Tibial nerve (tissue), 4 donors: ENCODE data around the gene BCL7C. TPM values are rescaled to one million over a fixed set of nuclear protein-coding genes. Genes with fewer than 3 reads are reported as not detected.

Experiments used
- DNase-seq, 2 donors: peaks; one replicate each; pipeline ENCODE4 v3.0.0-alpha.2; 2019; ENCODE audit warnings: low spot score in 2 of 2
- H3K27ac ChIP-seq, 4 donors: fragments of 200-600 bp; sonication (generic) in 3 of 4; one replicate each; pipeline ENCODE4 v1.5.1; 2017 to 2019; ENCODE audit warnings: mild to moderate bottlenecking in 1 of 4
- H3K27me3 ChIP-seq, 2 donors: fragments of 200-600 bp; sonication (generic) in 1 of 2; one replicate each; pipeline versions ENCODE4 v1.5.1 to v1.6.0; 2017 to 2019
- H3K36me3 ChIP-seq, 3 donors: fragments of 200-600 bp; sonication (generic); one replicate each; pipeline ENCODE4 v1.5.1; 2018 to 2019
- H3K4me1 ChIP-seq, 4 donors: fragments of 200-600 bp; sonication (generic) in 3 of 4; one replicate each; pipeline ENCODE4 v1.5.1; 2017 to 2019
- H3K4me3 ChIP-seq, 4 donors: fragments of 200-600 bp; sonication (generic) in 3 of 4; one replicate each; pipeline ENCODE4 v1.5.1; 2017 to 2019; ENCODE audit warnings: mild to moderate bottlenecking in 1 of 4, moderate library complexity in 1 of 4
- H3K9me3 ChIP-seq, 4 donors: fragments of 200-600 bp; sonication (generic) in 3 of 4; one replicate each; pipeline ENCODE4 v1.5.1; 2017 to 2019
- EP300 ChIP-seq, 2 donors: sonication (generic); formaldehyde crosslinking; IDR thresholded peaks; one replicate each; pipeline ENCODE4 v1.6.1; 2017; ENCODE audit warnings: antibody characterized with exemption in 2 of 2, mild to moderate bottlenecking in 1 of 2
- POLR2A ChIP-seq, 2 donors: fragments of 450-650 bp; IDR thresholded peaks; one replicate each; pipeline ENCODE4 v1.6.1; 2017; ENCODE audit warnings: antibody characterized with exemption in 2 of 2, mild to moderate bottlenecking in 2 of 2, moderate library complexity in 2 of 2
- WGBS, 2 donors: methylation state at CpG; one replicate each; pipeline ENCODE4 v1.1.5; 2018; 5-methylcytosine and 5-hydroxymethylcytosine counted together
- total RNA-seq, 4 donors: library from RNA; depleted of rRNA; stranded (reverse); fragments of >200 nt; gene quantifications; one replicate each; pipeline ENCODE4 v1.1.0, GENCODE V29; 2016
- TF ChIP-seq, protein P1 (sequence below), 5 experiments: fragments of 200-600 bp in 3 of 5; fragments of 450-650 bp in 2 of 5; sonication (generic) in 3 of 5; IDR thresholded peaks; one replicate each; pipeline ENCODE4 v1.5.1; 2016 to 2019; ENCODE audit warnings: antibody characterized with exemption in 5 of 5, mild to moderate bottlenecking in 3 of 5, moderate library complexity in 2 of 5

BCL7C gene
- total RNA-seq, 4 donors from 2014 or later, result 42.9 to 54.0 (median 48.2) TPM

DNA sequence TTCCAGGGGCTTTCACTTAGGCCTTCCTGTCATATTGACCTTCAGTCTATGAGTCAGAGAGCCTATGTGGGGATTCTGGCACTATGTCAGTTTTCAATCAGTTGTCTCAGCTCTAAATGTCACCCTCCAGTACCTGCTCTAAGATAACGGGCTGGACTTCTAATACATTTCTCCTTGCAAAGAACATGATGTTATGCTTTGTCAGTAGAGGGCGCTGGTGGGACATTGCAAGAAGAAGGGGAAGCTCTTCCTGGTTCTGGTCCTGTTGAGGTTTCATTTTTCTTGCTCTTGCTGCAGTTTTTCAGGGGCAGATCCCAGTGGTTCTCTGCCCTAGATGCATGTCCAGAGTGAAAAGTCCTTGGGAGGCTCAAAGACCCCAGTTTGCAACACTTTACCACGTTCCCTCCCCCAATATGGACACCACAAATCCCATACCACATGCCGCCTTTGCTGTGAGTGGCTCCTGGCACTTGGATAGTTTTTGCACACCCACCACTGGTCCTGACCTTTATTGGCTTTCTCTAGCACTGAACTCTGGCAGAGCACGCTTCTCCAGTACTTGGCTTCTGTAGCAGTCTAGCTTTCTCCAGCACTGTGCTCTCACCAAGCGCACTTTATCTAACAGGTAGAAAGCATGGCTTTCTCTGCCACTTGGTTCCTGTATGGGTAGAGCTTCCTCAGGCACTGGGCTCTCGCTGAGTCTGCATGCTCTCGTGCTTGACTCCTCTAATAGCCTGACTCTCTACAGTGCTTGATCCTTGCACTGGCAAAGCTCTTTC lies 49.0 kb downstream of the BCL7C start:
- Histone ChIP-seq H3K27me3 (no peaks in the 10 kb centered on the region), H3K4me3 (peak overlapping the region in 2 of 4 donors; percentile 23 to 34), H3K27ac (peak overlapping the region in 2 of 4 donors; percentile 50 to 59), H3K9me3 (no peaks in the 10 kb centered on the region), H3K36me3 (no peaks in the 10 kb centered on the region), H3K4me1 (peaks cover 0 to 20% (median 7%) of the 10 kb centered on the region in 4 donors)
- WGBS, 2 donors, result 16 to 25% methylated on average over 8 of the region's 8 CpGs
- no peak for TF ChIP-seq POLR2A (IDR thresholded peaks at IDR 0.05)
- no peak for TF ChIP-seq EP300 (IDR thresholded peaks at IDR 0.05)
- TF ChIP-seq, protein P1, sequence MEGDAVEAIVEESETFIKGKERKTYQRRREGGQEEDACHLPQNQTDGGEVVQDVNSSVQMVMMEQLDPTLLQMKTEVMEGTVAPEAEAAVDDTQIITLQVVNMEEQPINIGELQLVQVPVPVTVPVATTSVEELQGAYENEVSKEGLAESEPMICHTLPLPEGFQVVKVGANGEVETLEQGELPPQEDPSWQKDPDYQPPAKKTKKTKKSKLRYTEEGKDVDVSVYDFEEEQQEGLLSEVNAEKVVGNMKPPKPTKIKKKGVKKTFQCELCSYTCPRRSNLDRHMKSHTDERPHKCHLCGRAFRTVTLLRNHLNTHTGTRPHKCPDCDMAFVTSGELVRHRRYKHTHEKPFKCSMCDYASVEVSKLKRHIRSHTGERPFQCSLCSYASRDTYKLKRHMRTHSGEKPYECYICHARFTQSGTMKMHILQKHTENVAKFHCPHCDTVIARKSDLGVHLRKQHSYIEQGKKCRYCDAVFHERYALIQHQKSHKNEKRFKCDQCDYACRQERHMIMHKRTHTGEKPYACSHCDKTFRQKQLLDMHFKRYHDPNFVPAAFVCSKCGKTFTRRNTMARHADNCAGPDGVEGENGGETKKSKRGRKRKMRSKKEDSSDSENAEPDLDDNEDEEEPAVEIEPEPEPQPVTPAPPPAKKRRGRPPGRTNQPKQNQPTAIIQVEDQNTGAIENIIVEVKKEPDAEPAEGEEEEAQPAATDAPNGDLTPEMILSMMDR (IDR thresholded peaks at IDR 0.05), result peak; percentile 75 to 90 (median 80)
- peak; percentile 32 to 93 for DNase-seq

DNA sequence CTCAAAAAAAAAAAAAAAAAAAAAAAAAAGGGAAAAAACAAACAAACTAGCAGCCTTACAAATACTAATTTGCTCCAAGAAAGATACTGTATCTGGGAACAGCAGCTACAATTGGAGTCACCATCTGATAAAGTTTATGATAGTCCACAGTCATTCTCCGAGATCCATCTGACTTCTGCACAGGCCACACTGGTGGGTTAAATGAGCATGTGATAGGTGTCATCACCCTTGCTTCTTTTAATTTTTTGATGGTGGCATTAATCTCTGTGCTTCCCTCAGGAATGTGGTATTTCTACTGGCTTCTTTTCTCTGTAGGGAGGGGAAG lies 49.6 kb downstream of the BCL7C start:
- Histone ChIP-seq H3K36me3 (no peaks in the 10 kb centered on the region), H3K9me3 (no peaks in the 10 kb centered on the region), H3K27me3 (no peaks in the 10 kb centered on the region), H3K4me1 (peaks cover 0 to 25% (median 7%) of the 10 kb centered on the region in 4 donors), H3K27ac (no peak overlapping the region), H3K4me3 (no peak overlapping the region)
- DNase-seq, result no peak
- 82 to 100% methylated on average over 1 of the region's 1 CpG for WGBS, 2 donors
- TF ChIP-seq EP300 (IDR thresholded peaks at IDR 0.05), result no peak
- TF ChIP-seq POLR2A (IDR thresholded peaks at IDR 0.05), result no peak
- TF ChIP-seq, protein P1 (IDR thresholded peaks at IDR 0.05), result no peak

- no peak overlapping the region for H3K27ac ChIP-seq
- DNase-seq, result no peak
- peaks cover 0 to 30% (median 7%) of the 10 kb centered on the region in 4 donors for H3K4me1 ChIP-seq
- H3K36me3 ChIP-seq, result no peaks in the 10 kb centered on the region
- H3K4me3 ChIP-seq, result no peak overlapping the region
- no peaks in the 10 kb centered on the region for H3K27me3 ChIP-seq
- TF ChIP-seq, protein P1 (IDR thresholded peaks at IDR 0.05), result no peak
- TF ChIP-seq POLR2A (IDR thresholded peaks at IDR 0.05) (no peak), EP300 (IDR thresholded peaks at IDR 0.05) (no peak)
- WGBS, 2 donors, result 86 to 94% methylated on average over 5 of the region's 5 CpGs
- no peaks in the 10 kb centered on the region for H3K9me3 ChIP-seq
Measured at GRCh38 chr16:30843501-30843900, 50.4 kb downstream of the BCL7C start.

DNA sequence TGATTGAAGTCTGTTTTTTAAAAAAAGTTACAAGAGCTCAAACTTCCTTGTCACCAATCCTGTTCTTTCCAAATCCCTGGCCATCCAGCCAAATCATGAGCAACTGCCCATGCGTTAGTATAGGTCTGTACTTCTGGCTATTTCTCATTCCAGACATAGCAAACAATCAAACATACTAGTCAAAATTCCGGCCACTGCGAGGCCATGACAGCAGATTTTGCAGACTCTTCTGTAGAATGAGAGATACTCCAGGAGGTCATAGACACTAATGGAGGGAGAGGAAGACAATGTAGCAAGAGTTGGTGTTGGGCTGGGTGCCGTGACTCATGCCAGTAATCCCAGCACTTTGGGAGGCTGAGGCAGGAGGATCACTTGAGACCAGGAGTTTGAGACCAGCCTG lies 50.9 kb downstream of the BCL7C start:
- no peaks in the 10 kb centered on the region for H3K27me3 ChIP-seq
- no peak for DNase-seq
- no peaks in the 10 kb centered on the region for H3K9me3 ChIP-seq
- TF ChIP-seq POLR2A (IDR thresholded peaks at IDR 0.05), result no peak
- TF ChIP-seq, protein P1 (IDR thresholded peaks at IDR 0.05), result no peak
- TF ChIP-seq EP300 (IDR thresholded peaks at IDR 0.05), result no peak
- H3K36me3 ChIP-seq, result no peaks in the 10 kb centered on the region
- no peak overlapping the region for H3K27ac ChIP-seq
- WGBS, 2 donors, result 89 to 94% methylated on average over 4 of the region's 4 CpGs
- H3K4me3 ChIP-seq, result no peak overlapping the region
- peaks cover 0 to 30% (median 7%) of the 10 kb centered on the region in 4 donors for H3K4me1 ChIP-seq

DNA sequence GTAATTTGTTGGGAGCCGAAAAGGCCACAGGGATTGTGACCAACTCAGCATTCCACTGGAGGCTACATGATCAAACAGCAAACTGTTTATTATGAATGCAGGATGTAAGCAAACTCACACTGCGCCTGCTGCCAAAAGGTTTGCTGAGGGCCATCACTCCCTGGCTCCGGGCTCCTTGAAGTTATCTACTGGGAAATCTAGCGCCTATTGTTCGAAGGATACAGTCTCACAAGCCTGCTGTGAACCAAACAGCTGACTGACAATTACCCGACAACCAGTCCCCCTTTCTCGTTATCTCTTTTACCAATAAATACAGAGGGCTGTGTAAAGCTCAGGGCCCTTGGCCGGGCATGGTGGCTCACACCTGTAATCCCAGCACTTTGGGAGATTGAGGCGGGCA lies 52.5 kb downstream of the BCL7C start:
- Histone ChIP-seq H3K9me3 (no peaks in the 10 kb centered on the region), H3K27ac (no peak overlapping the region), H3K4me3 (no peak overlapping the region), H3K27me3 (no peaks in the 10 kb centered on the region), H3K36me3 (no peaks in the 10 kb centered on the region), H3K4me1 (peaks cover 0 to 30% (median 7%) of the 10 kb centered on the region in 4 donors)
- 97% methylated on average over 9 of the region's 9 CpGs for WGBS, 2 donors
- DNase-seq, result no peak
- TF ChIP-seq POLR2A (IDR thresholded peaks at IDR 0.05), result no peak
- no peak for TF ChIP-seq EP300 (IDR thresholded peaks at IDR 0.05)
- TF ChIP-seq, protein P1 (IDR thresholded peaks at IDR 0.05), result no peak
